Measurements from ENCODE around the gene PLXDC1. TPM values are rescaled to one million over a fixed set of nuclear protein-coding genes. Genes with fewer than 3 reads are reported as not detected.

PLXDC1 gene
- total and polyA plus RNA-seq, 2 of the 8 experiments (the other 6 are each of a cell fraction or from before 2014, with no cell fraction given) = 4.1 to 14.6 TPM

GRCh38 chr17:39131616-39132015 is 19.8 kb downstream of the PLXDC1 start:
- Histone ChIP-seq H3K18ac (ENCODE audit: extremely low read depth, low read length) (no peak overlapping the region), H2BK20ac (ENCODE audit: low read length) (no peak overlapping the region), H3K9me3 (ENCODE audit: insufficient read depth in 2 of 2, low read depth in 1 of 2, low read length in 1 of 2) (no peaks in the 10 kb centered on the region), H3K4me1 (replicated peaks in 1 of 4; ENCODE audit: control insufficient read depth in 3 of 4, insufficient read depth in 4 of 4, low read length in 3 of 4) (peaks cover 0 to 3% (median 0%) of the 10 kb centered on the region in 4 experiments; a peak in 2 of 7 replicates), H3K14ac (ENCODE audit: insufficient read length) (no peak overlapping the region), H2AK5ac (ENCODE audit: low read depth, low read length) (no peak overlapping the region), H3K4me3 (ENCODE audit: extremely low read depth in 1 of 4, insufficient read depth in 2 of 4, low read depth in 3 of 4, low read length in 4 of 4) (no peak overlapping the region), H3K23me2 (ENCODE audit: low read depth, low read length) (no peaks in the 10 kb centered on the region), H2BK12ac (ENCODE audit: low read depth, low read length) (no peak overlapping the region), H3K36me3 (ENCODE audit: control insufficient read depth in 2 of 4, insufficient read depth in 4 of 4, low read length in 3 of 4) (no peaks in the 10 kb centered on the region), H2BK5ac (ENCODE audit: low read depth, low read length) (no peak overlapping the region; the same call in 1 of the 2 replicates), H3K4me2 (ENCODE audit: insufficient read depth in 1 of 2, low read depth in 2 of 2, low read length in 2 of 2) (no peak overlapping the region), H3K27ac (ENCODE audit: low read depth, low read length) (no peak overlapping the region), H3K27me3 (replicated peaks in 1 of 4; ENCODE audit: control insufficient read depth in 3 of 4, extremely low read depth in 1 of 4, insufficient read depth in 3 of 4, low read length in 3 of 4) (no peaks in the 10 kb centered on the region), H3K23ac (ENCODE audit: insufficient read length) (no peak overlapping the region), H3K56ac (replicated peaks; ENCODE audit: insufficient read length, low read depth, low read length) (no peak overlapping the region), H3K9ac (replicated peaks in 1 of 4; ENCODE audit: extremely low read depth in 1 of 4, low read depth in 3 of 4, low read length in 3 of 4) (no peak overlapping the region), H4K5ac (ENCODE audit: insufficient read length, low read depth, low read length) (no peak overlapping the region), H3K4ac (replicated peaks; ENCODE audit: insufficient read length, low read depth, low read length) (no peak overlapping the region), H3K79me2 (ENCODE audit: control insufficient read depth in 1 of 2, insufficient read depth in 2 of 2, low read length in 2 of 2) (no peaks in the 10 kb centered on the region), H2BK15ac (ENCODE audit: low read length) (no peak overlapping the region), H2BK120ac (replicated peaks; ENCODE audit: low read depth, low read length) (no peak overlapping the region), H4K8ac (ENCODE audit: extremely low read depth, insufficient read depth, low read length) (peak overlapping the region; percentile 82; the same call in 1 of the 2 replicates), H4K91ac (replicated peaks; ENCODE audit: insufficient read length, low read length) (no peak overlapping the region), H2AFZ (ENCODE audit: low read length) (no peak overlapping the region), H3K79me1 (ENCODE audit: low read depth, low read length) (no peaks in the 10 kb centered on the region), H4K20me1 (replicated peaks in 1 of 2; ENCODE audit: control insufficient read depth in 1 of 2, insufficient read depth in 2 of 2, low read length in 2 of 2) (no peaks in the 10 kb centered on the region)
- TF ChIP-seq HDAC6 (IDR thresholded peaks at IDR 0.05; ENCODE audit: low read depth, low read length) (no peak), EP300 (IDR thresholded peaks at IDR 0.05; ENCODE audit: borderline replicate concordance in 1 of 2, low read depth in 2 of 2, low read length in 2 of 2) (no peak), EGR1 (IDR thresholded peaks at IDR 0.05; ENCODE audit: borderline replicate concordance, low read depth, low read length) (no peak), SIN3A (conservative IDR thresholded peaks at IDR 0.05 in 1 of 2, IDR thresholded peaks at IDR 0.05 in 1 of 2; ENCODE audit: low read depth in 1 of 2, low read length in 2 of 2) (no peak), NRF1 (IDR thresholded peaks at IDR 0.05; ENCODE audit: low read depth, low read length) (no peak), SP4 (IDR thresholded peaks at IDR 0.05; ENCODE audit: low read length) (no peak), EZH2 (IDR thresholded peaks at IDR 0.05; ENCODE audit: low read depth, low read length, severe bottlenecking) (no peak), ATF2 (IDR thresholded peaks at IDR 0.05; ENCODE audit: low read length) (no peak)
- TF ChIP-seq, protein P1, sequence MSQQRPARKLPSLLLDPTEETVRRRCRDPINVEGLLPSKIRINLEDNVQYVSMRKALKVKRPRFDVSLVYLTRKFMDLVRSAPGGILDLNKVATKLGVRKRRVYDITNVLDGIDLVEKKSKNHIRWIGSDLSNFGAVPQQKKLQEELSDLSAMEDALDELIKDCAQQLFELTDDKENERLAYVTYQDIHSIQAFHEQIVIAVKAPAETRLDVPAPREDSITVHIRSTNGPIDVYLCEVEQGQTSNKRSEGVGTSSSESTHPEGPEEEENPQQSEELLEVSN (IDR thresholded peaks at IDR 0.05) = no peak
- DNase-seq (ENCODE audit: low read depth in 1 of 2, low spot score in 2 of 2) (no peak), FAIRE-seq (no peak)
- POLR2A ChIA-PET (ENCODE audit: partially characterized antibody) = interaction anchor here (1.2 kb wide), 1 partner anchor 63 kb away, joined by 3 read pairs; no protein-coding TSS in a partner anchor
- CTCF ChIA-PET (ENCODE audit: partially characterized antibody) = interaction anchor here (0.7 to 1.0 kb wide), 2 partner anchors 33 to 156 kb away, joined by 3 to 4 read pairs; no protein-coding TSS in a partner anchor
- 86% methylated on average over 6 of the region's 6 CpGs; no CpG with 5 or more reads in 1 of the 2 experiments for WGBS, 2 experiments (ENCODE audit: extremely low coverage in 1 of 2, insufficient coverage in 1 of 2, insufficient read length in 1 of 2, insufficient replicate concordance in 2 of 2, low coverage in 1 of 2, low lambda C conversion rate in 2 of 2, missing lambda C conversion rate in 1 of 2)

All from H1 (cell line).